Measurements from ENCODE around the gene HIGD1A.

HIGD1A gene

DNA sequence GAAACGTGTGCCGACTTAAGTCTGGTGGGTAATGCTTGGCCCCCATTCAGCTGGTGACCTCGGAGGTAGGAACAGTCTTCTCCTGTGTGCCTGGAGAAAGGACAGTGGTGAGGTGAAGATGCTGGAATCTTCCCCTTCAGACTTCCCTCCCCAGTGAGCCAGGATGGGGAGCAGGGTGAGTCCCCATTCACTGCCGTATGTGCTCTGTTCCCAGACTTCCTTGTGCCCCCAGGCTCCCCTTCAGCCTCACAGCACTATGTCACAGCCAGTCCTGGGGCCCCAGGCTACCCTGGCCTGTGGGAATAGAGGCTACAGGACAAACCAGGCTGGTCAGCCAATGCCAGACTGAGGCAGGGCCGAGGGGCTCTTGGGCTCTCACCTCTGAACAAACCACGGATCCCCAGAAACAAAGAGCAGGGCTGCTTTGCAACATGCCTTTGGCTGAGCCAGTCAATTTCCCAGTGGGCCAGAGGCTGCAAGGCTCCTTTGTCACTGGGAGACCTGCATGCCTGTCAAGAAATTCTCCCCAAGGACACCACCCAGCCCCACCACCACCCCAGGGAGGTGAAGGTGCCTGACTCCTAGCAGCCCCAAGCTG is 69.9 kb downstream of the HIGD1A start:
- Histone ChIP-seq H3K9me2 (replicated peaks; ENCODE audit: control insufficient read depth, low read length) (no peaks in the 10 kb centered on the region), H4K20me1 (ENCODE audit: control insufficient read depth, insufficient read depth, low read depth, low read length) (no peaks in the 10 kb centered on the region), H3K36me3 (ENCODE audit: control insufficient read depth, low read length) (no peaks in the 10 kb centered on the region)

DNA sequence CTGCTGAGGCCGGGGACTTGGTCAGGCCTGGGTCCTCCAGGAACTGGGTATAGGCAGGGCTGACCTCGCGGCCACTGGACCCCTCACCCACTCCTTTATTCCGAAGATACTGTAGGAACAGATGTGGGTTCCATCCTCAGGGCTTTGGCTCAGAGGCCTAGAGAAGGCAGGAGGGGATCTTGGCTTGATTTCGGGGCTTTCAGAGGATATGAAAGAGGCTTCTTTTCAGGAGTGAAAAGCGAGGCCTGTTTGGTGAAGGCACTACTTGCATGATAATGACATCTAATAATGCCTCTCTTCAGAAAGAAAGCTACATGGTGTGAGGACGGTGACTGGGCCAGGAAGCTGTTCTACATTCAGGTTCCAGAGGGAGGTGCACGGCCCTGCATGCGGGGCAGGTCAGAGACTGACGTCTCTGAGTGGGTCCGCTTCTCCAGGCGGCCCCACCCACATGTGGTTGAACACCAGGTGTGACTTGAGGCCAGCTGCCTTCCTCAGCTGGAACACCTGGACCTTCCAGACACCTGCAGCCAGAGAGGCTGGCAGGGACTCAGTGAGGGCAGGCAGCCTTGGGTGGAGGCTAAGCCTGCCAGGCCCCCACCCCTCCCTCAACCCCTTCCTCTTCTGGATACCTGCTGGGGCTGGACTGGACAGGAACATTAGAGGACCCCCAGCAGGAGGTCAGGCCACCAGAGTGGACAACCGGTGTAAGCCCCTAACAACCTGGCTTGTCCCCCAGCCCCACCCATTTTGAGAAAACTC is 70.6 kb downstream of the HIGD1A start:
- Histone ChIP-seq H3K9me2 (replicated peaks; ENCODE audit: control insufficient read depth, low read length) (no peaks in the 10 kb centered on the region), H3K79me2 (ENCODE audit: control insufficient read depth, low read length) (no peaks in the 10 kb centered on the region), H3F3A (ENCODE audit: control insufficient read depth, insufficient read depth) (no peaks in the 10 kb centered on the region), H3K36me3 (ENCODE audit: control insufficient read depth, low read length) (no peaks in the 10 kb centered on the region), H3K9me3 (ENCODE audit: control insufficient read depth, insufficient read depth, low read length) (no peaks in the 10 kb centered on the region), H3K4me2 (ENCODE audit: low read length) (no peak overlapping the region), H4K20me1 (ENCODE audit: control insufficient read depth, insufficient read depth, low read depth, low read length) (no peaks in the 10 kb centered on the region), H3K27ac (ENCODE audit: low read depth, low read length) (no peak overlapping the region), H3K4me3 (ENCODE audit: low read length) (no peak overlapping the region), H3K4me1 (ENCODE audit: control insufficient read depth, low read length) (no peaks in the 10 kb centered on the region), H3K27me3 (ENCODE audit: control insufficient read depth, low read length) (no peaks in the 10 kb centered on the region)
- TF ChIP-seq, protein P1, sequence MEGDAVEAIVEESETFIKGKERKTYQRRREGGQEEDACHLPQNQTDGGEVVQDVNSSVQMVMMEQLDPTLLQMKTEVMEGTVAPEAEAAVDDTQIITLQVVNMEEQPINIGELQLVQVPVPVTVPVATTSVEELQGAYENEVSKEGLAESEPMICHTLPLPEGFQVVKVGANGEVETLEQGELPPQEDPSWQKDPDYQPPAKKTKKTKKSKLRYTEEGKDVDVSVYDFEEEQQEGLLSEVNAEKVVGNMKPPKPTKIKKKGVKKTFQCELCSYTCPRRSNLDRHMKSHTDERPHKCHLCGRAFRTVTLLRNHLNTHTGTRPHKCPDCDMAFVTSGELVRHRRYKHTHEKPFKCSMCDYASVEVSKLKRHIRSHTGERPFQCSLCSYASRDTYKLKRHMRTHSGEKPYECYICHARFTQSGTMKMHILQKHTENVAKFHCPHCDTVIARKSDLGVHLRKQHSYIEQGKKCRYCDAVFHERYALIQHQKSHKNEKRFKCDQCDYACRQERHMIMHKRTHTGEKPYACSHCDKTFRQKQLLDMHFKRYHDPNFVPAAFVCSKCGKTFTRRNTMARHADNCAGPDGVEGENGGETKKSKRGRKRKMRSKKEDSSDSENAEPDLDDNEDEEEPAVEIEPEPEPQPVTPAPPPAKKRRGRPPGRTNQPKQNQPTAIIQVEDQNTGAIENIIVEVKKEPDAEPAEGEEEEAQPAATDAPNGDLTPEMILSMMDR (IDR thresholded peaks at IDR 0.05; ENCODE audit: low read depth, low read length, poor library complexity, severe bottlenecking): no peak

More for the DNA sequence above, 69.9 kb downstream of the HIGD1A start:
- H3F3A ChIP-seq (ENCODE audit: control insufficient read depth, insufficient read depth): no peaks in the 10 kb centered on the region
- no peak overlapping the region for H3K4me2 ChIP-seq (ENCODE audit: low read length)
- no peaks in the 10 kb centered on the region for H3K4me1 ChIP-seq (ENCODE audit: control insufficient read depth, low read length)
- H3K79me2 ChIP-seq (ENCODE audit: control insufficient read depth, low read length): no peaks in the 10 kb centered on the region
- no peaks in the 10 kb centered on the region for H3K9me3 ChIP-seq (ENCODE audit: control insufficient read depth, insufficient read depth, low read length)
- TF ChIP-seq, protein P1 (IDR thresholded peaks at IDR 0.05; ENCODE audit: low read depth, low read length, poor library complexity, severe bottlenecking): no peak
- TF ChIP-seq EZH2phosphoT487 (IDR thresholded peaks at IDR 0.05; ENCODE audit: borderline replicate concordance, low read length): no peak
- H3K27me3 ChIP-seq (ENCODE audit: control insufficient read depth, low read length): no peaks in the 10 kb centered on the region
- no peak overlapping the region for H3K27ac ChIP-seq (ENCODE audit: low read depth, low read length)
- H3K4me3 ChIP-seq (ENCODE audit: low read length): no peak overlapping the region
